H1 (cell line): ENCODE measurements around the gene BBS9. TPM values are rescaled to one million over a fixed set of nuclear protein-coding genes. Genes with fewer than 3 reads are reported as not detected.

ENCODE experiments used
- CTCF ChIA-PET: fragments of 300-600 bp; sonication (Branson Sonifier 250); formaldehyde crosslinking; loops from one replicate; lab custom pipeline; 2021; ENCODE audit not compliant: partially characterized antibody; lab: Charles Lee
- POLR2A ChIA-PET: fragments of 300-600 bp; sonication (Branson Sonifier 250); formaldehyde crosslinking; loops from one replicate; lab custom pipeline; 2021; ENCODE audit warnings: inconsistent platforms; ENCODE audit not compliant: partially characterized antibody; lab: Charles Lee
- DNase-seq, 2 experiments: peaks; one replicate each; pipeline versions ENCODE4 v3.0.0 to v3.0.0-alpha.2; 2010 to 2022; ENCODE audit warnings: low spot score in 2 of 2, low read depth in 1 of 2, mixed read lengths in 1 of 2
- FAIRE-seq: peaks from 2 replicates; lab custom pipeline; 2011; peaks lifted over from hg19 to GRCh38; lab: Jason Lieb, UNC
- H2AFZ ChIP-seq: 2 replicates; pipeline ENCODE4 v1.8.1; 2012; ENCODE audit warnings: low read length, inconsistent platforms
- H2AK5ac ChIP-seq: 2 replicates; pipeline ENCODE4 v1.6.1; 2013; ENCODE audit warnings: low read depth, low read length
- H2BK120ac ChIP-seq: replicated peaks from 2 replicates; pipeline ENCODE3; 2013; ENCODE audit warnings: low read depth, low read length, inconsistent platforms
- H2BK12ac ChIP-seq: 2 replicates; pipeline ENCODE4 v1.6.1; 2013; ENCODE audit warnings: low read depth, low read length
- H2BK15ac ChIP-seq: 2 replicates; pipeline ENCODE4 v1.6.1; 2013; ENCODE audit warnings: low read length
- H2BK20ac ChIP-seq: 2 replicates; pipeline ENCODE4 v1.6.1; 2013; ENCODE audit warnings: low read length
- H2BK5ac ChIP-seq: 2 replicates; pipeline ENCODE4 v1.6.1; 2013; ENCODE audit warnings: low read depth, low read length
- H3K14ac ChIP-seq: 2 replicates; pipeline ENCODE4 v1.6.1; 2013; ENCODE audit warnings: inconsistent platforms; ENCODE audit not compliant: insufficient read length
- H3K18ac ChIP-seq: 2 replicates; pipeline ENCODE4 v1.6.1; 2013; ENCODE audit warnings: low read length; ENCODE audit errors: extremely low read depth
- H3K23ac ChIP-seq: 2 replicates; pipeline ENCODE4 v1.6.1; 2013; ENCODE audit warnings: inconsistent platforms; ENCODE audit not compliant: insufficient read length
- H3K23me2 ChIP-seq: 2 replicates; pipeline ENCODE4 v1.6.1; 2013; ENCODE audit warnings: low read depth, low read length
- H3K27ac ChIP-seq: 2 replicates; pipeline ENCODE4 v1.6.1; 2011; ENCODE audit warnings: low read depth, low read length, inconsistent platforms
- H3K27me3 ChIP-seq, 4 experiments: replicated peaks in 1 of 4; 1 replicate in 1 of 4; 2 replicates in 3 of 4; pipeline versions ENCODE4 v1.6.1 to v1.8.1; 2011 to 2013; ENCODE audit warnings: low read length in 3 of 4, mild to moderate bottlenecking in 3 of 4, inconsistent platforms in 2 of 4, mixed read lengths in 2 of 4, moderate library complexity in 1 of 4; ENCODE audit not compliant: control insufficient read depth in 3 of 4, insufficient read depth in 3 of 4; ENCODE audit errors: extremely low read depth in 1 of 4
- H3K36me3 ChIP-seq, 4 experiments: 2 replicates each; pipeline versions ENCODE4 v1.6.1 to v1.8.1; 2011 to 2013; ENCODE audit warnings: mild to moderate bottlenecking in 4 of 4, low read length in 3 of 4, moderate library complexity in 2 of 4, control low read depth in 1 of 4, inconsistent platforms in 1 of 4; ENCODE audit not compliant: insufficient read depth in 4 of 4, control insufficient read depth in 2 of 4
- H3K4ac ChIP-seq: replicated peaks from 2 replicates; pipeline ENCODE3; 2013; ENCODE audit warnings: low read length, low read depth, mixed read lengths, inconsistent platforms; ENCODE audit not compliant: insufficient read length
- H3K4me1 ChIP-seq, 4 experiments: replicated peaks in 1 of 4; 1 replicate in 1 of 4; 2 replicates in 3 of 4; pipeline versions ENCODE4 v1.6.1 to v1.8.1; 2011 to 2013; ENCODE audit warnings: low read length in 3 of 4, inconsistent platforms in 2 of 4, mixed read lengths in 1 of 4; ENCODE audit not compliant: insufficient read depth in 4 of 4, control insufficient read depth in 3 of 4
- H3K4me2 ChIP-seq, 2 experiments: 2 replicates each; pipeline versions ENCODE4 v1.6.1 to v1.8.1; 2011 to 2013; ENCODE audit warnings: low read depth in 2 of 2, low read length in 2 of 2, control low read depth in 1 of 2, inconsistent platforms in 1 of 2, mild to moderate bottlenecking in 1 of 2; ENCODE audit not compliant: insufficient read depth in 1 of 2
- H3K4me3 ChIP-seq, 4 experiments: fragments of 200-600, 300-600 bp in 1 of 4; sonication (generic), shearing (Covaris generic), sonication (Bioruptor Twin) in 1 of 4; 2 replicates each; pipeline versions ENCODE4 v1.5.1 to v1.8.1; 2011 to 2016; ENCODE audit warnings: low read length in 4 of 4, low read depth in 3 of 4, control low read depth in 2 of 4, inconsistent platforms in 2 of 4, mild to moderate bottlenecking in 2 of 4, mixed read lengths in 1 of 4, moderate library complexity in 1 of 4; ENCODE audit not compliant: insufficient read depth in 2 of 4; ENCODE audit errors: extremely low read depth in 1 of 4
- H3K56ac ChIP-seq: replicated peaks from 2 replicates; pipeline ENCODE3; 2013; ENCODE audit warnings: low read depth, mild to moderate bottlenecking, mixed read lengths, low read length, inconsistent platforms; ENCODE audit not compliant: insufficient read length
- H3K79me1 ChIP-seq: 2 replicates; pipeline ENCODE4 v1.6.1; 2013; ENCODE audit warnings: low read depth, low read length, control low read depth
- H3K79me2 ChIP-seq, 2 experiments: 2 replicates each; pipeline versions ENCODE4 v1.6.1 to v1.8.1; 2012 to 2013; ENCODE audit warnings: low read length in 2 of 2, mild to moderate bottlenecking in 2 of 2, inconsistent platforms in 1 of 2; ENCODE audit not compliant: insufficient read depth in 2 of 2, control insufficient read depth in 1 of 2
- H3K9ac ChIP-seq, 4 experiments: replicated peaks in 1 of 4; 1 replicate in 1 of 4; 2 replicates in 3 of 4; pipeline versions ENCODE4 v1.6.1 to v1.8.1; 2011 to 2013; ENCODE audit warnings: low read depth in 3 of 4, low read length in 3 of 4, control low read depth in 2 of 4, mild to moderate bottlenecking in 2 of 4, moderate library complexity in 2 of 4, inconsistent platforms in 1 of 4; ENCODE audit errors: extremely low read depth in 1 of 4
- H3K9me3 ChIP-seq, 2 experiments: 2 replicates each; pipeline versions ENCODE4 v1.6.1 to v1.8.1; 2012 to 2013; ENCODE audit warnings: mild to moderate bottlenecking in 2 of 2, moderate library complexity in 2 of 2, control low read depth in 1 of 2, inconsistent platforms in 1 of 2, low read depth in 1 of 2, low read length in 1 of 2, mixed read lengths in 1 of 2; ENCODE audit not compliant: insufficient read depth in 2 of 2
- H4K20me1 ChIP-seq, 2 experiments: replicated peaks in 1 of 2; 2 replicates each; pipeline versions ENCODE3 to v1.8.1; 2011 to 2013; ENCODE audit warnings: inconsistent platforms in 2 of 2, low read length in 2 of 2, mild to moderate bottlenecking in 1 of 2; ENCODE audit not compliant: insufficient read depth in 2 of 2, control insufficient read depth in 1 of 2
- H4K5ac ChIP-seq: 2 replicates; pipeline ENCODE4 v1.6.1; 2013; ENCODE audit warnings: low read length, low read depth, mixed read lengths, inconsistent platforms; ENCODE audit not compliant: insufficient read length
- H4K8ac ChIP-seq: 2 replicates; pipeline ENCODE4 v1.8.0; 2013; ENCODE audit warnings: mild to moderate bottlenecking, moderate library complexity, low read length, inconsistent platforms; ENCODE audit not compliant: insufficient read depth; ENCODE audit errors: extremely low read depth
- H4K91ac ChIP-seq: replicated peaks from 2 replicates; pipeline ENCODE3; 2013; ENCODE audit warnings: low read length, mixed read lengths, inconsistent platforms; ENCODE audit not compliant: insufficient read length
- CTBP2 ChIP-seq: IDR thresholded peaks from 2 replicates; pipeline ENCODE4 v1.7.0; 2011; ENCODE audit warnings: borderline replicate concordance, mild to moderate bottlenecking, moderate library complexity, mixed read lengths, low read length; ENCODE audit not compliant: insufficient read depth, insufficient read length
- NANOG ChIP-seq: IDR thresholded peaks from 2 replicates; pipeline ENCODE4 v1.6.1; 2011; ENCODE audit warnings: low read length, low read depth, mild to moderate bottlenecking, inconsistent platforms; ENCODE audit not compliant: insufficient read depth, poor library complexity, severe bottlenecking
- POLR2AphosphoS5 ChIP-seq: IDR thresholded peaks from 2 replicates; pipeline ENCODE4 v1.6.1; 2011; ENCODE audit warnings: low read depth, low read length
- SAP30 ChIP-seq: fragments of 300-600 bp; sonication (generic); IDR thresholded peaks from 2 replicates; pipeline ENCODE4 v1.7.1; 2012; ENCODE audit warnings: low read length, moderate library complexity, mild to moderate bottlenecking, inconsistent platforms; ENCODE audit not compliant: insufficient read depth, insufficient replicate concordance
- YY1 ChIP-seq: IDR thresholded peaks from 2 replicates; pipeline ENCODE4 v1.6.1; 2011; ENCODE audit warnings: low read depth, mild to moderate bottlenecking, low read length
- WGBS, 2 experiments: shearing (Covaris generic) in 1 of 2; methylation state at CpG; one replicate each; pipeline versions ENCODE4 v1.1.6 to v1.1.7; 2013 to 2015; ENCODE audit warnings: low lambda C conversion rate in 2 of 2, mixed read lengths in 2 of 2, inconsistent platforms in 1 of 2, low coverage in 1 of 2, missing lambda C conversion rate in 1 of 2; ENCODE audit not compliant: insufficient replicate concordance in 2 of 2, insufficient coverage in 1 of 2, insufficient read length in 1 of 2; ENCODE audit errors: extremely low coverage in 1 of 2, missing lambda C conversion rate in 1 of 2; 5-methylcytosine and 5-hydroxymethylcytosine counted together
- polyA plus RNA-seq, 7 experiments: library from polyadenylated mRNA; depleted of rRNA in 3 of 7; stranded (reverse) in 5 of 7; unstranded in 2 of 7; fragments of >200 nt in 5 of 7; fragments of 200-250 nt in 2 of 7; gene quantifications; 1 replicate in 5 of 7; 2 replicates in 1 of 7; 4 replicates in 1 of 7; pipeline versions ENCODE4 v1.2.1 to v1.2.3, GENCODE V29; 2011 to 2013; ENCODE audit warnings: missing spikeins in 2 of 7, mixed read lengths in 2 of 7
- total RNA-seq: library from RNA; stranded (reverse); fragmentation: NEBNext Ultra II Directional; extraction: Animal tissue kit (Norgen Biotek cat#: 25700); gene quantifications from 2 replicates; pipeline ENCODE4 v1.2.1, GENCODE V29; 2021

BBS9 gene
- total and polyA plus RNA-seq, 2 of the 8 experiments (the other 6 are each of a cell fraction or from before 2014, with no cell fraction given), result 22.3 to 37.0 TPM

- H3K27me3 ChIP-seq, result no peaks in the 10 kb centered on the region
- no peak overlapping the region for H2BK15ac ChIP-seq
- no peak overlapping the region for H2BK5ac ChIP-seq
- no peak overlapping the region for H4K91ac ChIP-seq
- DNase-seq, result no peak
- CTCF ChIA-PET, result no interaction called here
- H4K8ac ChIP-seq, result no peak overlapping the region
- no peaks in the 10 kb centered on the region for H4K20me1 ChIP-seq
- H3K36me3 ChIP-seq, result no peaks in the 10 kb centered on the region
- H2BK120ac ChIP-seq, result no peak overlapping the region
- no peaks in the 10 kb centered on the region for H3K4me1 ChIP-seq
- H2BK12ac ChIP-seq, result no peak overlapping the region
- H3K23me2 ChIP-seq, result no peaks in the 10 kb centered on the region
- no peak overlapping the region for H3K4me3 ChIP-seq
- H3K14ac ChIP-seq, result no peak overlapping the region
- H3K9me3 ChIP-seq, result no peaks in the 10 kb centered on the region
- H3K79me2 ChIP-seq, result no peaks in the 10 kb centered on the region
- H2AK5ac ChIP-seq, result no peak overlapping the region
- H2AFZ ChIP-seq, result no peak overlapping the region
- no peak overlapping the region for H3K4ac ChIP-seq
- no peak overlapping the region for H3K18ac ChIP-seq
- TF ChIP-seq NANOG (no peak), POLR2AphosphoS5 (no peak), SAP30 (no peak), YY1 (no peak), CTBP2 (no peak)
- POLR2A ChIA-PET, result no interaction called here
- H3K56ac ChIP-seq, result no peak overlapping the region
- no peak overlapping the region for H3K27ac ChIP-seq
- H3K9ac ChIP-seq, result no peak overlapping the region
- 91% methylated on average over 3 of the region's 3 CpGs; no CpG with 5 or more reads in 1 of the 2 experiments for WGBS, 2 experiments
- H3K4me2 ChIP-seq, result no peak overlapping the region
- no peak overlapping the region for H3K23ac ChIP-seq
- H2BK20ac ChIP-seq, result no peak overlapping the region
- H3K79me1 ChIP-seq, result no peaks in the 10 kb centered on the region
- FAIRE-seq, result no peak
- no peak overlapping the region for H4K5ac ChIP-seq
These were observed 216.7 kb downstream of the BBS9 start for GRCh38 chr7:33346055-33346454.
